Heart left ventricle (tissue), 13 donors: ENCODE data around the gene CSNK2A3.

Experiments used
- POLR2A ChIP-seq, 2 donors: fragments of 450-650 bp; IDR thresholded peaks; one replicate each; pipeline ENCODE4 v1.6.1; 2017; ENCODE audit warnings: antibody characterized with exemption in 2 of 2, mild to moderate bottlenecking in 2 of 2, moderate library complexity in 2 of 2
- TF ChIP-seq, protein P1 (sequence below), 12 donors: fragments of 200-600 bp; sonication (generic) in 4 of 12; IDR thresholded peaks; one replicate each; pipeline versions ENCODE4 v1.5.0 to v1.8.0; 2018 to 2022; ENCODE audit warnings: antibody characterized with exemption in 12 of 12, mild to moderate bottlenecking in 5 of 12
- donor health status: ischemic (EF 13 %, LVEDD 7.1; RV severe dilation, severe dysfunction).
- donor health status: DM: no; HTN: yes; CAD: no.
- donor health status: DM: no; HTN: no; CAD: no.
- donor health status: ischemic (EF 25% LVEDD 6.9; RV normal size, moderate dysfunction).
- donor health status: ischemic (EF 25% LVEDD 5.7; RV mildly dilated, moderate dysfunction).
- donor health status: ischemic (EF 35%, LVEDD 5.7; RV mildly dilated, moderate dysfunction).
- donor health status: nonischemic (EF 11% LVEDD 7.7; RV severe dilation, severe dysfunction).
- donor health status: DM: yes; HTN: yes; CAD: no.
- donor health status: PGD.
- donor health status: ischemic (EF 29% LVEDD 5.4; RV normal size, mild dysfunction).
- donor health status: nonischemic (EF 23%, LVEDD 6.1; RV moderate dilation, normal function).

DNA sequence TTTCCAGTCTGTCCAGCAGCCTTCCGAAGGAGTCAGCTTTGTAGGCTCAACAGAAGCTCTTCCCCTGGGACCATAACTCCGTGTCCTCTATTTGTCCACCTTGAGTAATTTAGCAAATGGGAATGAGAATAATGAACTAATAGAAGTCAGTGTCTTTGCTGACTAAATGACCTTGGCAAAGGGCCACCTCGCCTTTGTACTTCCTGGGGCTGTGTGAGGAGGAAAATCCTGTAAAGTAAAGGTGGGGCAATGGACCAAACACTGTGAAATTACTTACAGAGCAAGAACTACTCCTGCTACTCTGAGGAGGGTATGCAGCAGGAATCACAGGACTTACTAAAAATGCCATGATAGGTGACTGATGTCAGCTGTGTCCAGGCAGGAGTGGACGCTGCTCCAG is 36.2 kb upstream of the CSNK2A3 start:
- TF ChIP-seq, protein P1, sequence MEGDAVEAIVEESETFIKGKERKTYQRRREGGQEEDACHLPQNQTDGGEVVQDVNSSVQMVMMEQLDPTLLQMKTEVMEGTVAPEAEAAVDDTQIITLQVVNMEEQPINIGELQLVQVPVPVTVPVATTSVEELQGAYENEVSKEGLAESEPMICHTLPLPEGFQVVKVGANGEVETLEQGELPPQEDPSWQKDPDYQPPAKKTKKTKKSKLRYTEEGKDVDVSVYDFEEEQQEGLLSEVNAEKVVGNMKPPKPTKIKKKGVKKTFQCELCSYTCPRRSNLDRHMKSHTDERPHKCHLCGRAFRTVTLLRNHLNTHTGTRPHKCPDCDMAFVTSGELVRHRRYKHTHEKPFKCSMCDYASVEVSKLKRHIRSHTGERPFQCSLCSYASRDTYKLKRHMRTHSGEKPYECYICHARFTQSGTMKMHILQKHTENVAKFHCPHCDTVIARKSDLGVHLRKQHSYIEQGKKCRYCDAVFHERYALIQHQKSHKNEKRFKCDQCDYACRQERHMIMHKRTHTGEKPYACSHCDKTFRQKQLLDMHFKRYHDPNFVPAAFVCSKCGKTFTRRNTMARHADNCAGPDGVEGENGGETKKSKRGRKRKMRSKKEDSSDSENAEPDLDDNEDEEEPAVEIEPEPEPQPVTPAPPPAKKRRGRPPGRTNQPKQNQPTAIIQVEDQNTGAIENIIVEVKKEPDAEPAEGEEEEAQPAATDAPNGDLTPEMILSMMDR (IDR thresholded peaks at IDR 0.05) = no peak
- no peak for TF ChIP-seq POLR2A (IDR thresholded peaks at IDR 0.05)
